OCI-LY3 (cell line): ENCODE measurements around the gene NARF.

Experiments used
- CTCF ChIP-seq: fragments of 200-600, 300-600 bp; sonication (generic); IDR thresholded peaks from 2 replicates; pipeline ENCODE4 v1.5.1; 2014; ENCODE audit warnings: antibody characterized with exemption, low read length, low read depth
- EZH2phosphoT487 ChIP-seq: fragments of 200-600 bp; shearing (Covaris generic); IDR thresholded peaks from 2 replicates; pipeline ENCODE4 v1.6.1; 2018; ENCODE audit warnings: antibody characterized with exemption, mixed run types, low read depth

- no peak for TF ChIP-seq CTCF
- no peak for TF ChIP-seq EZH2phosphoT487
Measured at GRCh38 chr17:82468692-82469091, 10.2 kb downstream of the NARF start.
